HG03469 (cell line): ENCODE measurements around the gene SCAPER.
"Not testable (repeated sequence)": the region's sequence is repeated elsewhere in the genome, so short reads cannot be mapped to it uniquely, and the experiment has no call there.

Experiments
- ATAC-seq: cut with Tn5 transposase; IDR thresholded peaks from one replicate; pipeline ENCODE4 v1.9.1; 2021; ENCODE audit warnings: mild to moderate bottlenecking, moderate library complexity, moderate number of reproducible peaks; ENCODE audit not compliant: unreplicated experiment

The SCAPER gene

GRCh38 chr15:76333309-76333708, 571.8 kb downstream of the SCAPER start:
- no peak for ATAC-seq

GRCh38 chr15:76332796-76333195, 572.3 kb downstream of the SCAPER start:
- ATAC-seq = no peak

GRCh38 chr15:76330080-76330680, 575.0 kb downstream of the SCAPER start:
- no peak for ATAC-seq

- ATAC-seq = no peak
These were observed 576.2 kb downstream of the SCAPER start for GRCh38 chr15:76328958-76329357.

GRCh38 chr15:76328106-76328696, 576.9 kb downstream of the SCAPER start:
- ATAC-seq = no peak

GRCh38 chr15:76327191-76328105, 577.7 kb downstream of the SCAPER start:
- no peak for ATAC-seq

- ATAC-seq = no peak
These were observed 579.4 kb downstream of the SCAPER start for GRCh38 chr15:76325704-76326103.

GRCh38 chr15:76324066-76324465, 581.1 kb downstream of the SCAPER start:
- no peak for ATAC-seq

- no peak for ATAC-seq
These were observed 583.5 kb downstream of the SCAPER start for GRCh38 chr15:76321602-76322001.

- ATAC-seq = no peak
These were observed 584.0 kb downstream of the SCAPER start for GRCh38 chr15:76321171-76321570.

GRCh38 chr15:76320012-76320411, 585.1 kb downstream of the SCAPER start:
- no peak for ATAC-seq

- no peak for ATAC-seq
These were observed 591.4 kb downstream of the SCAPER start for GRCh38 chr15:76313731-76314130.

GRCh38 chr15:76313175-76313567, 592.0 kb downstream of the SCAPER start:
- not testable (repeated sequence) for ATAC-seq

GRCh38 chr15:76312540-76313174, 592.5 kb downstream of the SCAPER start:
- ATAC-seq = no peak

GRCh38 chr15:76311100-76311953, 593.8 kb downstream of the SCAPER start, which contains the start of gene ETFA:
TSS of gene ETFA (minus strand) at chr15:76311469. CDS start at chr15:76311388, 81 bp downstream.
- peak; percentile 93 for ATAC-seq

- no peak for ATAC-seq
These were observed 594.6 kb downstream of the SCAPER start for GRCh38 chr15:76310475-76311099.

- ATAC-seq = no peak
These were observed 595.4 kb downstream of the SCAPER start for GRCh38 chr15:76309601-76310330.

- no peak for ATAC-seq
These were observed 601.2 kb downstream of the SCAPER start for GRCh38 chr15:76303909-76304308.

GRCh38 chr15:76299786-76300185, 605.4 kb downstream of the SCAPER start:
- ATAC-seq = no peak
